NCI-H69 (cell line): Measurements from ENCODE around the gene NAA40.

Experiments
- DNase-seq: peaks from one replicate; lab custom pipeline; 2025; lab: John Stamatoyannopoulos, UW

The NAA40 gene

DNA sequence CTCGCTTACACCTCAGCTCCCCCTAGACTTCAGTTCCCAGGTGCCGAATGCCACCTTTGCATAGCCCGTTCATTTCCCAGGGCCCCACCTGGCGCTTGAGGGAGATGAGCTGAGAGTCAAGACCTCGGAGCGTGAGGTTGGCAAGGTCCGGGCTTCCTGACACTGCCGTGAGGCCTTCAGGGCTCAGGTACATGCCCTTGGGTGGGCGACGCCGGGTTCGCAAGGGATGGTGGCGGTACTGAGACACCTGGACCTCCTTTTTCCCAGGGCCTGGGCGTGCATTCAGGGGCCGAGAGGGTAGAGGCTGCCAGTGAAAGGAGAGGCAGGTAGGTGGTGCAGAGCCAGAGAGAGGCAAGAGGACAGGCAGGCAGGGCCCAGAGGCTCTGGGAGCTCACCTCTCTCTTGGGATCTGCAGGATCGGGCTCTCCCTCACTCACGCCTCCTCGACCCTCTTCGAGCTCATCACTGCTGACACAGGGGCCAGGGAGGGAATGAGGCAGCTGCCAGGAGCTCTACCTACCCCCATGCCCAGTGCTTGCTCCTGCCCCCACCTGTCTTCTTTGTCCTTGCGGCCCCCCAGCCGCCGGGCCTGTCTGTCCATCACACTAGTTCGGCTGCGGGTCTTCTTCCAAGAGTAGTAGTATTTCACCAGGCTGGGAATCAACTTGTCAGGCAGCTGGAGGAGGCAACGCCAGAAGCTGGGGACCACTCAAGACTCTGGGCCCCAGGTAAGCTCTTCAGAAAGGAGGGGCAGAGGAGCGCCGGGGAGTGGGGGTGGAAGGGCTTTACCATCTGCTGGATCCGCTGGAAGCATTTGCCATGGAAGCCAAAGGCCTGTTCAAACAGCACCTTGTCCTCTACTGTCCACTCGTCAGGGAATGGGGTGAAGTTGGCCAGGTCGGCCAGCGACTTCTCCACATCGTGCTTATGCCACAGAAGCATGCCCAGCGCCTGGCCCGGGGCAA is 24.7 kb upstream of the NAA40 start:
- no peak for DNase-seq

DNA sequence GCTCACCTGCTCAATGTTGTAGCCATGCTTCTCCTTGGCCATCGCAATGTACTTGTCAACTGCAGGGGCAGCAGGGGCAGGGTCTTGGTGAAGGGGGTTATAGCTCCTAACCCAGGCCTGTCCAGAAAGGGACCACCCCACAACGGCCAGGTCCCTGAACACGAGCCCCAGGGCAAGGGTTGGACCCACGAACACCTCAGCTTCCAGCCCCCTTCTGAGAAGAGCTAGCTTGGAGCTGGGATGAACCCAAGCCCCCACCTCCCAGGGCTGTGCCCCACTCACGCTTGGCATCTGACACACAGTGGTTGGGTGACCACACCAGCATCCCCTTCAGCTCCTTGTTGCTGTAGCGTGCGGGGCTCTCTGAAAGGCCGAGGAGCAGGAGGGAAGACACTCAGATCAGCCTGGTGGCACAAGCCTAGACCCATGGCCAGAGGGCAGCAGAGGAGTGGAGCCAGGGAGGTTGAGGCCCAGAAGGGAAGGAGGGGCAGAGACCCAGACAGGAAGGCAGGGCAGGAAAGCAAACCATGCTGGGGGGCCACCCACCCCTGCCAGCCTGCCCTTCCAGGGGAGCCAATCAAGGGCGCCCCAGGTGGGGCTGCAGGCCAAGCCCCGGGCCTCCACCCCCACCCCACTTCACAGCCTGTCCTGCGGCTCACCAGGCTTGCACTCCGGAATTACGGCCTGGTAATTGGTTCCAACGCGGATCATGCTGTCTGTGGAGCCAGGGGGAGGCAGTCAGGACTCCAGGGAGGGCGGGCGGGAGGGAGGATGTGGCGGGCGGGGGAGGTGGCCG is 23.7 kb upstream of the NAA40 start:
- DNase-seq, result peak; percentile 70

- DNase-seq, result peak; percentile 90
These were observed 22.6 kb upstream of the NAA40 start for GRCh38 chr11:63915961-63916836.

DNA sequence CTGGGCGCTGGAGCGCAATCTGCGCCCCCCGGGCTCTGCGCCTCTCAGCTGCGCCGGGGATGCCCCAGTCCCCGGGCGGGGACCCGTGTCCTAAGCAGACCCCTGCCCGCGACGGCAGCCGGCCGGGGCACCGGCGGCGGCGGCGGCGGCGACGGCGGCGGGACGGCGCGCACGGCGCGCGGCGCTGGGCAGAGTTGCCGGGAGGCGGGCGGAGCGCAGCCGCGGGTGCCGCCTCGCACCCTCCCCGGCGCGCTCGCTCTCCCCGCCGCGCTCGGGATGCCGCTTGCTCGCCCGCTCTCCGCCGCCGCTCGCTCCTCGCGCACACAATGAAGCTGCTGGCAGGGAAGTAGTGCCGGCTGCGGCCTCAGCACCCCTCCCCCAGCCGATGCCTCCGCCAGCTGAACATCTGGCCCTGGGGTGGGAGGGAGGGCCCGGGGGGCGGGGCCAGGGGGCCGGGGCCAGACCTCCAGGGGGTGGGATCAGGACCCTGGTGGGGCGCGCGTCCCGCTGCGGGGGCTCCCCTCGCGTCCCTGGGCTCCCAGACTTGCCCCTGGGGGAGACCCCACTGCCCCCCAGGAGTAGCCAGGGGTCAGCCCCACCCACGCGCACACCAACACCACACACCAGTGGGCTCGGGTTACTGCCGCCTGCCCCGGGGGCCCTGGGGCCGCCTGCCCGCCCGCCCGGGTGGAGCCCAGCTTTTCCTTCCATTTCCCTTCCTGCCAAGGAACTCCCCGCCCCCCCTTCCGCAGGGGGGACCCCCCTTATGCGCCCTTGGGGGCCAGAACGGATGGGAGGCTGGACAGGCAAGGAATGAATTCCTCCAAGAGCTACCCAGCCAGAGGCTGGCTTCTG is 21.7 kb upstream of the NAA40 start, which contains the start of gene RCOR2:
RCOR2 (minus strand) TSS at position 328 of the 855 bp plus-strand sequence. CDS start 708 bp downstream, outside the sequence.
- peak; percentile 97 for DNase-seq

- DNase-seq, result peak; percentile 99
These were observed 20.9 kb upstream of the NAA40 start for GRCh38 chr11:63917692-63918506.

DNA sequence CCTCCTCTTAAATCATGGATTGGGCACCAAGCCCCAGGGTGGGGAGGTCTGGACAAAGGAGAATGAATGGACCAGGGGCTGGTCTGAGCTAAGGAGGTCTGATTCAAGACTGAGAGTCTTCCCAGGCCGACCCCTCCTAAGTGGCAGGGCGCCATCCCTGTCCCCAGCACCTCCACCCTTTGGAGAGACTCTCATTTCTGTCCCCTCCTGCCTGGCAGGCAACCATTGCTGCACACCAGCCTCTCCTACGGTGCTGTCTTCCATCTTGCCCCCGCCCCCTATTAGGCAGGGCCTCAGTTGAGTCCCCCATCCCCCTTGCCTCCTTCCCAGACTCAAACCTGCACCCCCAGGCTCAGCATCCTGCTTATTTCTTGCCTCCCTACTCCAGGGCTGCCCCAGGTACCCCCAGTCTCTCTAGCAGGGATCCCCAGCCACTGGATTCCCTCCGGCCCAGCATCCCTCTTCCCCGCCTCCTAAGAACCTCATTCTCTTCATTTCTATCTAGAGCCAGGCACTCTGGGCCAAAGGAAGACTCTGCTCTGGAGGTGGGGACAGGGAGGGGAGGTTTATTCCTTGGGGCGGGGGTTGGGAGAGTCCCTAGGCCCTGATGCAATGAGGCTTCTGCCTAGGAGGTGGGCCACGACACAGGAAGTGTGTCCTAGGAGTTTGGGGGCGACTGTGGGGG is 20.2 kb upstream of the NAA40 start:
- DNase-seq, result peak; percentile 90

GRCh38 chr11:63919267-63920125 is 19.3 kb upstream of the NAA40 start:
- peak; percentile 94 for DNase-seq

- DNase-seq, result no peak
These were observed 18.5 kb upstream of the NAA40 start for GRCh38 chr11:63920126-63920938.

GRCh38 chr11:63920939-63921417 is 17.8 kb upstream of the NAA40 start:
- no peak for DNase-seq

DNA sequence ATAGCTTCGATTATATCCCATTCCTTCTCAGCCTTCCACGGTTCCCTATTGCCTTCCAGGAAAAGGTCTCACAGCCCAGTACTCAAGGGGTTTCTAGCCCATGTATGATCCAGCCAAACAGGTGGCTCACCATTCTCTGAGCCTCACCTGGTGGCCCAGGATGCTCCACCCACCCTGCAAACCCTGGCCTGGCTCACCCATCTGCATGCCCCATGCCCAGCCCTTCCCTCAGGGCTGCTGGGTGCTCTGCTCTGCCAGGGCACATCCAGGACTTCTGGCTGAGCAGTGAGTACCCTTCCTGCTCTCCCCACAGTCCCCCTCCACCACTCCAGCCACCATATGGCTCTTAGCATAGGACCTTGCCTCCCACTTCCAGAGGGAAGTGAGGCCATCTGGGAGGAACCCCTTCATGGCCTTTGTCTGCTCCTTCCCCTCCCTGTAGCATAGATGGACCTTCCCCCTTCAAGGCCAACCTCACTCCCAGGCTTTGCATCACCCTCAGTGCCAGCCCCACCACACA is 16.1 kb upstream of the NAA40 start:
- DNase-seq, result peak; percentile 70

- no peak for DNase-seq
These were observed 15.5 kb upstream of the NAA40 start for GRCh38 chr11:63923319-63923718.

DNA sequence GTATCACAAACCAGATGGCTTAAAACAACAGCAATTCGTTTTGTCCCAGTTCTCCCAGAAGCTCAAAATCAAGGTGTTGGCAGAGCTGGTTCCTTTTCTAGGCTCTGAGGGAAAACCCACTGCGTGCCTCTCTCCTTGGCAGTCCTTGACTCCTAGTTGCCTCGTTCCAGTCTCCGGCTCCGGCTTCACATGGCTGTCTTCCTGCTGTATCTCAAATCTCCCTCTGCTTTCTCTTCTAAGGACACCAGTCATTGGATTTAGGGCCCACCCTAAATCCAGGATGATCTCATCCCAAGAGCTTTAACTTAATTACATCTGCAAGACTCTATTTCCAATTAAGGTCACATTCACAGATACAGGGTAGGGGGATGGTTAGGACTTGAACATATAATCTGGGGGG is 9.2 kb upstream of the NAA40 start:
- no peak for DNase-seq

- DNase-seq, result no peak
These were observed 7.8 kb upstream of the NAA40 start for GRCh38 chr11:63931045-63931444.

- DNase-seq, result no peak
These were observed 6.9 kb upstream of the NAA40 start for GRCh38 chr11:63931876-63932275.

DNA sequence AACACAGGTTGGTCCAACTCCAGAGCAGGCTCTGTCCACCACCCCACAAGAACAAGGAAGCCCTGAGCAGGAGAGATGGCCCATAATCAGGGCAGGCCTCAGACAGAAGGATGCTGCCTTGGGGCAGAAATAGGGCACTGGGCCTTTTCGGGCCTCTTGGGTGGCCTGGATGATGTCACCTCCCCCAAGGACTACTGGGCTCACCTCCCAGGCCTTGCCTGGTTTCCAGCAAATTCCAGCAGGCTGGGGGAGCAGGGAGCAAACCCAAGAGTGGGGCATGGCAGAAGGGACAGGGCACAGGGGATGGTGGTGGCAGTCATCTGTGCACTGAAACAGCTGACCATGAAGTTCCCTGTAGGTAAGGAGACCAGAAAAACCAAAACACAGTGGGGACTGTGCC is 5.3 kb upstream of the NAA40 start:
- DNase-seq, result no peak

- peak; percentile 90 for DNase-seq
These were observed 906 bp upstream of the NAA40 start for GRCh38 chr11:63937713-63938478.
